DND-41 (cell line): ENCODE measurements around the gene TRAPPC14.
A peak's percentile ranks its signal among the peaks of the same experiment; 100 is the strongest.

Experiments
- ATAC-seq: fragments of 200-7000 bp; cut with Tn5 transposase; 3 replicates; pipeline ENCODE4 v1.9.1; 2021; ENCODE audit warnings: low read depth; ENCODE audit not compliant: insufficient read depth
- DNase-seq: peaks from one replicate; pipeline ENCODE4 v3.0.0-alpha.2; 2020
- H2AFZ ChIP-seq: 2 replicates; pipeline ENCODE4 v1.6.0; 2012; ENCODE audit warnings: low read depth, low read length
- H3K27ac ChIP-seq: 2 replicates; pipeline ENCODE4 v1.5.1; 2012; ENCODE audit warnings: low read length, inconsistent platforms
- H3K27me3 ChIP-seq: fragments of 200-600 bp; sonication (generic); 2 replicates; pipeline ENCODE4 v1.6.0; 2012; ENCODE audit warnings: low read length, mild to moderate bottlenecking, inconsistent platforms; ENCODE audit not compliant: insufficient read depth, poor library complexity
- H3K36me3 ChIP-seq: 2 replicates; pipeline ENCODE4 v1.5.1; 2012; ENCODE audit warnings: low read length, inconsistent platforms; ENCODE audit not compliant: insufficient read depth
- H3K4me1 ChIP-seq: 2 replicates; pipeline ENCODE4 v1.5.1; 2012; ENCODE audit warnings: mild to moderate bottlenecking, low read length; ENCODE audit not compliant: insufficient read depth
- H3K4me2 ChIP-seq: 2 replicates; pipeline ENCODE4 v1.6.0; 2012; ENCODE audit warnings: mild to moderate bottlenecking, moderate library complexity, low read length, inconsistent platforms; ENCODE audit not compliant: insufficient read depth
- H3K4me3 ChIP-seq, 2 experiments: fragments of 200-600 bp in 1 of 2; shearing (Covaris generic) in 1 of 2; 2 replicates each; pipeline ENCODE4 v1.5.1; 2012 to 2016; ENCODE audit warnings: inconsistent platforms in 2 of 2, low read length in 2 of 2, mild to moderate bottlenecking in 2 of 2, low read depth in 1 of 2, moderate library complexity in 1 of 2
- H3K79me2 ChIP-seq: 2 replicates; pipeline ENCODE4 v1.6.0; 2012; ENCODE audit warnings: low read length, inconsistent platforms; ENCODE audit not compliant: insufficient read depth
- H3K9ac ChIP-seq: 2 replicates; pipeline ENCODE4 v1.6.0; 2012; ENCODE audit warnings: low read depth, mild to moderate bottlenecking, inconsistent platforms, low read length, moderate library complexity
- H3K9me3 ChIP-seq: 2 replicates; pipeline ENCODE4 v1.5.1; 2012; ENCODE audit warnings: low read length, moderate library complexity, mild to moderate bottlenecking, inconsistent platforms; ENCODE audit not compliant: insufficient read depth, severe bottlenecking
- H4K20me1 ChIP-seq: 2 replicates; pipeline ENCODE4 v1.6.0; 2012; ENCODE audit warnings: low read length; ENCODE audit not compliant: insufficient read depth
- EZH2 ChIP-seq: IDR thresholded peaks from 3 replicates; pipeline ENCODE4 v1.6.1; 2012; ENCODE audit warnings: borderline replicate concordance, low read depth, mild to moderate bottlenecking, moderate library complexity, low read length, inconsistent platforms; ENCODE audit not compliant: severe bottlenecking
- TF ChIP-seq, protein P1 (sequence below): IDR thresholded peaks from 2 replicates; pipeline ENCODE4 v1.5.1; 2012; ENCODE audit warnings: borderline replicate concordance, low read length, moderate library complexity, mild to moderate bottlenecking; ENCODE audit not compliant: poor library complexity, severe bottlenecking; ENCODE audit errors: extremely low read depth

TRAPPC14 gene

DNA sequence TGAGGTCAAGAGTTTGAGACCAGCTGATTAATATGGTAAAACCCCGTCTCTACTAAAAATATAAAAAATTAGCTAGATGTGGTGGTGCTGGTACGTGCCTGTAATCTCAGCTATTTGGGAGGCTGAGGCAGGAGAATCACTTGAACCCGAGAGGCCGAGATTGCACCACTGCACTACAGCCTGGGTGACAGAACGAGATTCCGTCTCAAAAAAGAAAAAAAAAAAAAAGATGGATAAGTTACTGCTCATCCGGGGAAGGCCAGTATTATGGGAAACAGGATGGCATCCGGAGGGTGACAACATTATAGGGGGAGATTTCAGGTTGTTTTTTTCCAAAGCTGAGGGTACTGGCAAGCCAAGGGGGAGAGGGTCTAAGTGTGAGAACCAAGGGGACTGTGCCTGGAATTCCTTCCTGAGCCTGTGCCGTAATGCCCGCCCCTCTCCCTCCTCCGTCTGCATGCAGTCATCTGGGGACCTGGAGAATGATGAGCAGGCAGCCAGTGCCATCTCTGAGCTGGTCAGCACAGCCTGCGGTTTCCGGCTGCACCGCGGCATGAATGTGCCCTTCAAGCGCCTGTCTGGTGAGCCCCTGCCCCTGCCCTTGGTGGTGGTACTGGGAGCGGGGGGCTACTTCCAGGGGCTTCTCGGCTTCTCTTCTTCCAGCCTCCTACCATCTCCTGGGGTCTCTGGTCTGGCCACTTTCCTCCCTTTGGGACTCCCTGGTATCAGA lies 5.4 kb downstream of the TRAPPC14 start:
- no peak for TF ChIP-seq EZH2
- TF ChIP-seq, protein P1, sequence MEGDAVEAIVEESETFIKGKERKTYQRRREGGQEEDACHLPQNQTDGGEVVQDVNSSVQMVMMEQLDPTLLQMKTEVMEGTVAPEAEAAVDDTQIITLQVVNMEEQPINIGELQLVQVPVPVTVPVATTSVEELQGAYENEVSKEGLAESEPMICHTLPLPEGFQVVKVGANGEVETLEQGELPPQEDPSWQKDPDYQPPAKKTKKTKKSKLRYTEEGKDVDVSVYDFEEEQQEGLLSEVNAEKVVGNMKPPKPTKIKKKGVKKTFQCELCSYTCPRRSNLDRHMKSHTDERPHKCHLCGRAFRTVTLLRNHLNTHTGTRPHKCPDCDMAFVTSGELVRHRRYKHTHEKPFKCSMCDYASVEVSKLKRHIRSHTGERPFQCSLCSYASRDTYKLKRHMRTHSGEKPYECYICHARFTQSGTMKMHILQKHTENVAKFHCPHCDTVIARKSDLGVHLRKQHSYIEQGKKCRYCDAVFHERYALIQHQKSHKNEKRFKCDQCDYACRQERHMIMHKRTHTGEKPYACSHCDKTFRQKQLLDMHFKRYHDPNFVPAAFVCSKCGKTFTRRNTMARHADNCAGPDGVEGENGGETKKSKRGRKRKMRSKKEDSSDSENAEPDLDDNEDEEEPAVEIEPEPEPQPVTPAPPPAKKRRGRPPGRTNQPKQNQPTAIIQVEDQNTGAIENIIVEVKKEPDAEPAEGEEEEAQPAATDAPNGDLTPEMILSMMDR: no peak
- DNase-seq (no peak), ATAC-seq (no peak)
- peaks cover 49% of the 10 kb centered on the region for H3K4me1 ChIP-seq
- H3K27me3 ChIP-seq: no peaks in the 10 kb centered on the region
- H3K27ac ChIP-seq: no peak overlapping the region
- H3K36me3 ChIP-seq: peaks cover 51% of the 10 kb centered on the region
- no peaks in the 10 kb centered on the region for H3K9me3 ChIP-seq
- no peak overlapping the region for H3K9ac ChIP-seq
- no peak overlapping the region for H3K4me3 ChIP-seq
- H3K79me2 ChIP-seq: peaks cover 51% of the 10 kb centered on the region
- H4K20me1 ChIP-seq: peaks cover 27% of the 10 kb centered on the region
- no peak overlapping the region for H2AFZ ChIP-seq
- H3K4me2 ChIP-seq: no peak overlapping the region

DNA sequence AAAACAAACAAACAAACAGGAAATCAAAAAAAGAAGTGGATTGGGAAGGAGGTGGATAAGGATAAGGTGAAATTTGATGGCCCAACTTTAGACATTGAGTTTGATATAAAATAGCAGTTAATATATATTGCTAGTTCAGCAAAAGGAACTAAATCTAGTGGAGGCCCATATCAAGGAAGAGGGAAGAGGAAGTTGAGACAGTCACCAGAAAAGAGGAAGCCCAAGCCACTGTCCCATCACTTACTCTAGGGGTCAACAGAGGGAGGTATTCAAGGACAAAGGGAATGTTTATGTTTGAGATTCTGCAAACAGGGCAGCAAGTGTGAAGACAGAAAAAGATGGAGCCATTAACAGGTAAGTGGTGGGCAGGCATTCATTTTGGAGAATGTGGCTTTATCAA lies 6.1 kb downstream of the TRAPPC14 start:
- Histone ChIP-seq H2AFZ (no peak overlapping the region), H3K4me3 (no peak overlapping the region), H3K79me2 (peaks cover 44% of the 10 kb centered on the region), H3K4me2 (no peak overlapping the region), H3K9me3 (no peaks in the 10 kb centered on the region), H3K4me1 (peaks cover 49% of the 10 kb centered on the region), H3K27me3 (no peaks in the 10 kb centered on the region), H4K20me1 (peaks cover 22% of the 10 kb centered on the region), H3K27ac (no peak overlapping the region), H3K9ac (no peak overlapping the region), H3K36me3 (peaks cover 49% of the 10 kb centered on the region)
- TF ChIP-seq EZH2: no peak
- TF ChIP-seq, protein P1: no peak
- DNase-seq (no peak), ATAC-seq (no peak)

DNA sequence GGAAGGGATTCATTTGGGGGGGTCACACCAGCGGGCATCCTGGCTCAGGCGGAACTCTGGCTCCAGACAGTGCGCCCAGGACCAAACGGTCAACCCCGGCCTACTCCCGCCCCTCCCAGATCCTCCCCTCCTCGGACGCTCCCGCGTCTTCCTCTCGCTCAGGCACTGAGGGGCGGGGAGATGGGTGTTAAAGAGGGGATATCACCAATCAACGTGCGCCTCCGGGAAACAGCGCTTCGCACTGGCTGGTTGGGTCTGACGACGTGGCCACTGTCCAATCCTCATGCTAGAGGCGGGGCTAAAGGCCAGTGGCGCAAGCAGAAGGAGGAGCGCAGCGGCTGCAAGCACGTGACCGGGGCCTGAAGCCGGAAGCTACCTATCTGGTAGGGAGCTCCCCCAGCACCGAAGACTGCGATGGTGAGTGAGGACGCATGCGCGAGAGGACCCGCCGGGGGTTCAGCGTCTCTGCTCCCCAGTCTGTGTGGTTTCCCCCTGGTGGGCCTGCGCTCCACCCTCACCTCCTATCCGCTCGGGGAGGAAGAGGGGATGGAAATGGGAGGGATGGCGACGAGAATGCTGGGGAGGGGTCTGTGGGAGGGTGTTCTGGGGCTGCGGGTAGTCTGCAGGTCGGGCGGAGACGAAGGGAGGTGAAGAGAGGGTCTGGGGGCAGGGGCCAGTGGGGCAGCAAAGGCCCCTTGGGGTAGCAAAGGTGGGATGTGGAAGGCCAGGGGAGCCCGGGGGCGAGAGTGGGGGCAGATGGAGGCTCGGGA lies 9.8 kb downstream of the TRAPPC14 start, which contains the start of gene LAMTOR4:
Gene LAMTOR4 (plus strand): TSS at position 360 of the 770 bp plus-strand sequence. CDS start 55 bp downstream, at position 415.
- 0 out of 2 replicates have a peak, but pooled peaks cover under 1% of the 10 kb centered on the region for H4K20me1 ChIP-seq
- H3K27ac ChIP-seq: peak within 1 kb of the TSS; percentile 91

More for the DNA sequence above, 9.8 kb downstream of the TRAPPC14 start, which contains the start of gene LAMTOR4:
- ATAC-seq (peak; percentile 97), DNase-seq (peak; percentile 99)
- no peaks in the 10 kb centered on the region for H3K27me3 ChIP-seq
- no peaks in the 10 kb centered on the region for H3K9me3 ChIP-seq
- TF ChIP-seq EZH2: no peak
- TF ChIP-seq, protein P1: no peak
- H3K4me2 ChIP-seq: peak within 1 kb of the TSS; percentile 100
- peak within 1 kb of the TSS; percentile 95 for H2AFZ ChIP-seq
- H3K9ac ChIP-seq: peak within 1 kb of the TSS; percentile 88
- peaks cover 20% of the 10 kb centered on the region for H3K79me2 ChIP-seq
- peaks cover 13% of the 10 kb centered on the region for H3K36me3 ChIP-seq
- H3K4me1 ChIP-seq: peaks cover 28% of the 10 kb centered on the region
- peak within 1 kb of the TSS; percentile 84 to 91 for H3K4me3 ChIP-seq
